Esophagus muscularis mucosa (tissue), 3 donors: ENCODE data around the gene STAB2.

Experiments
- POLR2AphosphoS5 ChIP-seq, 2 donors: sonication (generic); formaldehyde crosslinking; IDR thresholded peaks; one replicate each; pipeline ENCODE4 v1.6.1; 2017; ENCODE audit warnings: antibody characterized with exemption in 2 of 2
- TF ChIP-seq, protein P1 (sequence below), 3 experiments: fragments of 200-600 bp in 2 of 3; fragments of 450-650 bp in 1 of 3; sonication (generic) in 2 of 3; IDR thresholded peaks; one replicate each; pipeline ENCODE4 v1.5.1; 2017 to 2019; ENCODE audit warnings: antibody characterized with exemption in 3 of 3, mild to moderate bottlenecking in 2 of 3, moderate library complexity in 1 of 3

DNA sequence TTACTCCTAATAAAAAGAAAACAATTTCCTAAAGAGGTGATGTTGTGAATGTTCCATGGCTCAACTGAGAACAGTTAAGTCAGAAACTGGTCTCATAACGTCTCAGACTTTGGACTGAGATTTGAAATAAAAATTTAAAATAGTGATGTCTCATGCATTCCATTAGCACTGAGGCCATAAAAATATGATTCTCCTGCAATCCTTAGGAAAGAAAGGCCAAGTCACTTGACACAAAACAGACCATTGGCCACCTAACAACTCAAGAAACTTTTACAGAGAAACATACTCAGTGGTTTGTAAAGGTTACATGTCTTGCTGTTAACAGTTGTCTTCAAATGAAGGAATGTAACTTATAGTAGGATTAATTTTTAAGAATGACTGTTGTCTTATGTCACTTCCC lies 58.1 kb downstream of the STAB2 start:
- TF ChIP-seq, protein P1, sequence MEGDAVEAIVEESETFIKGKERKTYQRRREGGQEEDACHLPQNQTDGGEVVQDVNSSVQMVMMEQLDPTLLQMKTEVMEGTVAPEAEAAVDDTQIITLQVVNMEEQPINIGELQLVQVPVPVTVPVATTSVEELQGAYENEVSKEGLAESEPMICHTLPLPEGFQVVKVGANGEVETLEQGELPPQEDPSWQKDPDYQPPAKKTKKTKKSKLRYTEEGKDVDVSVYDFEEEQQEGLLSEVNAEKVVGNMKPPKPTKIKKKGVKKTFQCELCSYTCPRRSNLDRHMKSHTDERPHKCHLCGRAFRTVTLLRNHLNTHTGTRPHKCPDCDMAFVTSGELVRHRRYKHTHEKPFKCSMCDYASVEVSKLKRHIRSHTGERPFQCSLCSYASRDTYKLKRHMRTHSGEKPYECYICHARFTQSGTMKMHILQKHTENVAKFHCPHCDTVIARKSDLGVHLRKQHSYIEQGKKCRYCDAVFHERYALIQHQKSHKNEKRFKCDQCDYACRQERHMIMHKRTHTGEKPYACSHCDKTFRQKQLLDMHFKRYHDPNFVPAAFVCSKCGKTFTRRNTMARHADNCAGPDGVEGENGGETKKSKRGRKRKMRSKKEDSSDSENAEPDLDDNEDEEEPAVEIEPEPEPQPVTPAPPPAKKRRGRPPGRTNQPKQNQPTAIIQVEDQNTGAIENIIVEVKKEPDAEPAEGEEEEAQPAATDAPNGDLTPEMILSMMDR (IDR thresholded peaks at IDR 0.05), result no peak
- TF ChIP-seq POLR2AphosphoS5 (IDR thresholded peaks at IDR 0.05), result peak in 1 of 2 donors; percentile 82
